HG03457 (cell line): Measurements from ENCODE around the gene ARHGAP22.
"Not testable (repeated sequence)": the region's sequence is repeated elsewhere in the genome, so short reads cannot be mapped to it uniquely, and the experiment has no call there.

Experiments used
- ATAC-seq: cut with Tn5 transposase; IDR thresholded peaks from one replicate; pipeline ENCODE4 v1.9.1; 2021; ENCODE audit warnings: moderate number of reproducible peaks; ENCODE audit not compliant: unreplicated experiment

ARHGAP22 gene

GRCh38 chr10:48604991-48605508 is at the start of gene ARHGAP22:
TSS of gene ARHGAP22 (minus strand) at chr10:48605073. CDS start at chr10:48604796, 277 bp downstream.
- ATAC-seq, result no peak

- ATAC-seq, result no peak
Measured at GRCh38 chr10:48653944-48654698, 49.2 kb upstream of the ARHGAP22 start.

GRCh38 chr10:48653347-48653746 is 48.5 kb upstream of the ARHGAP22 start:
- no peak for ATAC-seq

- ATAC-seq, result no peak
Measured at GRCh38 chr10:48652344-48652743, 47.5 kb upstream of the ARHGAP22 start.

- ATAC-seq, result no peak
Measured at GRCh38 chr10:48651839-48652238, 47.0 kb upstream of the ARHGAP22 start.

- no peak for ATAC-seq
Measured at GRCh38 chr10:48651293-48651692, 46.4 kb upstream of the ARHGAP22 start.

- no peak for ATAC-seq
Measured at GRCh38 chr10:48649349-48649944, 44.6 kb upstream of the ARHGAP22 start.

- no peak for ATAC-seq
Measured at GRCh38 chr10:48648172-48648942, 43.5 kb upstream of the ARHGAP22 start.

GRCh38 chr10:48647073-48647472 is 42.2 kb upstream of the ARHGAP22 start:
- not testable (repeated sequence) for ATAC-seq

GRCh38 chr10:48645600-48645999 is 40.7 kb upstream of the ARHGAP22 start:
- ATAC-seq, result no peak

GRCh38 chr10:48641099-48641690 is 36.3 kb upstream of the ARHGAP22 start:
- not testable (repeated sequence) for ATAC-seq

GRCh38 chr10:48640326-48640725 is 35.5 kb upstream of the ARHGAP22 start:
- ATAC-seq, result no peak

GRCh38 chr10:48639632-48640031 is 34.8 kb upstream of the ARHGAP22 start:
- ATAC-seq, result no peak

- ATAC-seq, result no peak
Measured at GRCh38 chr10:48638739-48639527, 34.1 kb upstream of the ARHGAP22 start.

- ATAC-seq, result no peak
Measured at GRCh38 chr10:48638158-48638557, 33.3 kb upstream of the ARHGAP22 start.

- no peak for ATAC-seq
Measured at GRCh38 chr10:48636901-48637300, 32.0 kb upstream of the ARHGAP22 start.

- no peak for ATAC-seq
Measured at GRCh38 chr10:48636231-48636630, 31.4 kb upstream of the ARHGAP22 start.

GRCh38 chr10:48634984-48635557 is 30.2 kb upstream of the ARHGAP22 start:
- ATAC-seq, result no peak

GRCh38 chr10:48634198-48634983 is 29.5 kb upstream of the ARHGAP22 start:
- peak; percentile 90 for ATAC-seq
